ENCODE measurements around the gene RALGAPA2. TPM values are rescaled to one million over a fixed set of nuclear protein-coding genes. Genes with fewer than 3 reads are reported as not detected.

The RALGAPA2 gene
- total RNA-seq, 1 experiment from 2014 or later, result 13.4 TPM

DNA sequence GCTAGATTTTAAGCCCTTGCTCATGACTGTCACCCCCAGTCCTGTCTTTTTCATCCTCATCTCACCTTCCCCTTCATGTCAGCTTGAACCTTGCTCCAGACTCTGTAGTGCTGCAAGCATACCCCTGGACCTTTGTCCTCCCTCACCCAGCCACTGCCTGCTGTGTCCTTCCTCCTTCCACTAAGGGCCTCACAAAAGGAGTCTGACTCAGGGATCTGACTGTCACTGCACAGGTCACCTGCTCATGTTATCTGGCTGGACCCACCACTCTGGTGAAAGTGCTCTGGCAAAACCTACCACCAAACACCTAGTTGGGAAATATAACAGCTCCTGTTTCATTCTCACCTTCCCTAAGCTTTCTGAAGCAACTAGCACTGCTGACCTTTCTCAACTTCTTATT lies 193.2 kb downstream of the RALGAPA2 start:
- ATAC-seq (no peak), DNase-seq (ENCODE audit: low read depth, low spot score) (no peak)
- Histone ChIP-seq H3K27ac (ENCODE audit: low read length) (no peak overlapping the region), H3K9me3 (ENCODE audit: control insufficient read depth, insufficient read depth, low read depth, low read length) (no peaks in the 10 kb centered on the region), H3K27me3 (ENCODE audit: control insufficient read depth, insufficient read depth, low read length) (no peaks in the 10 kb centered on the region), H3K4me3 (ENCODE audit: low read depth in 2 of 2, low read length in 2 of 2) (no peak overlapping the region), H3K4me1 (ENCODE audit: control insufficient read depth, insufficient read depth, low read length) (no peaks in the 10 kb centered on the region), H3K36me3 (ENCODE audit: control insufficient read depth, insufficient read depth, low read length) (no peaks in the 10 kb centered on the region)
- in situ Hi-C loops (cut with HindIII; ENCODE audit: low pct_unique_long_range_greater_than_20kb, low sequenced_read_pairs) (no loop called here), intact Hi-C loops (cut with micrococcal nuclease; ENCODE audit: unreplicated experiment) (no loop called here)
- BruUV-seq (replicated peaks), result no TSS peak
- ChIA-PET CTCF (no interaction called here), POLR2A (no interaction called here)
- TF ChIP-seq POLR2AphosphoS5 (IDR thresholded peaks at IDR 0.05; ENCODE audit: low read depth, low read length) (no peak), TCF7L2 (IDR thresholded peaks at IDR 0.05; ENCODE audit: low read depth, low read length) (no peak), SIN3A (IDR thresholded peaks at IDR 0.05; ENCODE audit: borderline replicate concordance, insufficient read depth, low read depth, low read length) (no peak)
- TF ChIP-seq, protein P1, sequence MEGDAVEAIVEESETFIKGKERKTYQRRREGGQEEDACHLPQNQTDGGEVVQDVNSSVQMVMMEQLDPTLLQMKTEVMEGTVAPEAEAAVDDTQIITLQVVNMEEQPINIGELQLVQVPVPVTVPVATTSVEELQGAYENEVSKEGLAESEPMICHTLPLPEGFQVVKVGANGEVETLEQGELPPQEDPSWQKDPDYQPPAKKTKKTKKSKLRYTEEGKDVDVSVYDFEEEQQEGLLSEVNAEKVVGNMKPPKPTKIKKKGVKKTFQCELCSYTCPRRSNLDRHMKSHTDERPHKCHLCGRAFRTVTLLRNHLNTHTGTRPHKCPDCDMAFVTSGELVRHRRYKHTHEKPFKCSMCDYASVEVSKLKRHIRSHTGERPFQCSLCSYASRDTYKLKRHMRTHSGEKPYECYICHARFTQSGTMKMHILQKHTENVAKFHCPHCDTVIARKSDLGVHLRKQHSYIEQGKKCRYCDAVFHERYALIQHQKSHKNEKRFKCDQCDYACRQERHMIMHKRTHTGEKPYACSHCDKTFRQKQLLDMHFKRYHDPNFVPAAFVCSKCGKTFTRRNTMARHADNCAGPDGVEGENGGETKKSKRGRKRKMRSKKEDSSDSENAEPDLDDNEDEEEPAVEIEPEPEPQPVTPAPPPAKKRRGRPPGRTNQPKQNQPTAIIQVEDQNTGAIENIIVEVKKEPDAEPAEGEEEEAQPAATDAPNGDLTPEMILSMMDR (IDR thresholded peaks at IDR 0.05), result no peak
- TF ChIP-seq, protein P2, sequence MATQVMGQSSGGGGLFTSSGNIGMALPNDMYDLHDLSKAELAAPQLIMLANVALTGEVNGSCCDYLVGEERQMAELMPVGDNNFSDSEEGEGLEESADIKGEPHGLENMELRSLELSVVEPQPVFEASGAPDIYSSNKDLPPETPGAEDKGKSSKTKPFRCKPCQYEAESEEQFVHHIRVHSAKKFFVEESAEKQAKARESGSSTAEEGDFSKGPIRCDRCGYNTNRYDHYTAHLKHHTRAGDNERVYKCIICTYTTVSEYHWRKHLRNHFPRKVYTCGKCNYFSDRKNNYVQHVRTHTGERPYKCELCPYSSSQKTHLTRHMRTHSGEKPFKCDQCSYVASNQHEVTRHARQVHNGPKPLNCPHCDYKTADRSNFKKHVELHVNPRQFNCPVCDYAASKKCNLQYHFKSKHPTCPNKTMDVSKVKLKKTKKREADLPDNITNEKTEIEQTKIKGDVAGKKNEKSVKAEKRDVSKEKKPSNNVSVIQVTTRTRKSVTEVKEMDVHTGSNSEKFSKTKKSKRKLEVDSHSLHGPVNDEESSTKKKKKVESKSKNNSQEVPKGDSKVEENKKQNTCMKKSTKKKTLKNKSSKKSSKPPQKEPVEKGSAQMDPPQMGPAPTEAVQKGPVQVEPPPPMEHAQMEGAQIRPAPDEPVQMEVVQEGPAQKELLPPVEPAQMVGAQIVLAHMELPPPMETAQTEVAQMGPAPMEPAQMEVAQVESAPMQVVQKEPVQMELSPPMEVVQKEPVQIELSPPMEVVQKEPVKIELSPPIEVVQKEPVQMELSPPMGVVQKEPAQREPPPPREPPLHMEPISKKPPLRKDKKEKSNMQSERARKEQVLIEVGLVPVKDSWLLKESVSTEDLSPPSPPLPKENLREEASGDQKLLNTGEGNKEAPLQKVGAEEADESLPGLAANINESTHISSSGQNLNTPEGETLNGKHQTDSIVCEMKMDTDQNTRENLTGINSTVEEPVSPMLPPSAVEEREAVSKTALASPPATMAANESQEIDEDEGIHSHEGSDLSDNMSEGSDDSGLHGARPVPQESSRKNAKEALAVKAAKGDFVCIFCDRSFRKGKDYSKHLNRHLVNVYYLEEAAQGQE (IDR thresholded peaks at IDR 0.05; ENCODE audit: insufficient read depth in 1 of 2, low read depth in 2 of 2, low read length in 1 of 2), result no peak

DNA sequence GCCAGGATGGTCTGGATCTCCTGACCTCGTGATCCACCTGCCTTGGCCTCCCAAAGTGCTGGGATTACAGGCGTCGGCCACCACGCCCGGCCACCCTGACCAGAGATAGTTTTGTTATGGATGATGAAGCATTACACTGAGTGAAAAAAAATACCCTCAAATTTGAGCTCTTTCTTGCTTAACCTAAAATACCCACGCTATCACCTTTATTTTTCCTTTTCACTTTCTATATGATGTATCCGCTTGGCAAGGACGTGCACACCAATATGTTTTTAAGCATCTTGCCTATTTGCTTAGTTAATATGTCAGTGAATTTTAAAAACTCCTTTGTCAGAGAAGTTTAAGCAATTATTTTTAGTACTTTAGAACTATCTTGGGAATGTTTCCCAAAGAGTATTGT lies 194.2 kb downstream of the RALGAPA2 start:
- Histone ChIP-seq H3K4me1 (ENCODE audit: control insufficient read depth, insufficient read depth, low read length) (no peaks in the 10 kb centered on the region), H3K4me3 (ENCODE audit: low read depth in 2 of 2, low read length in 2 of 2) (no peak overlapping the region), H3K27me3 (ENCODE audit: control insufficient read depth, insufficient read depth, low read length) (no peaks in the 10 kb centered on the region), H3K36me3 (ENCODE audit: control insufficient read depth, insufficient read depth, low read length) (no peaks in the 10 kb centered on the region), H3K27ac (ENCODE audit: low read length) (no peak overlapping the region), H3K9me3 (ENCODE audit: control insufficient read depth, insufficient read depth, low read depth, low read length) (no peaks in the 10 kb centered on the region)
- ATAC-seq, result no peak
- in situ Hi-C loops (cut with HindIII; ENCODE audit: low pct_unique_long_range_greater_than_20kb, low sequenced_read_pairs), result no loop called here
- no TSS peak for BruUV-seq (replicated peaks)
- ChIA-PET CTCF (no interaction called here), POLR2A (no interaction called here)
- intact Hi-C loops (cut with micrococcal nuclease; ENCODE audit: unreplicated experiment), result no loop called here
- DNase-seq (ENCODE audit: low read depth, low spot score), result no peak
- TF ChIP-seq, protein P1 (IDR thresholded peaks at IDR 0.05), result no peak
- TF ChIP-seq, protein P2 (IDR thresholded peaks at IDR 0.05; ENCODE audit: insufficient read depth in 1 of 2, low read depth in 2 of 2, low read length in 1 of 2), result no peak
- TF ChIP-seq TCF7L2 (IDR thresholded peaks at IDR 0.05; ENCODE audit: low read depth, low read length) (no peak), POLR2AphosphoS5 (IDR thresholded peaks at IDR 0.05; ENCODE audit: low read depth, low read length) (no peak), SIN3A (IDR thresholded peaks at IDR 0.05; ENCODE audit: borderline replicate concordance, insufficient read depth, low read depth, low read length) (no peak)

Data from Panc1 (cell line).